ENCODE results near the gene NINJ1. TPM values are rescaled to one million over a fixed set of nuclear protein-coding genes. Genes with fewer than 3 reads are reported as not detected.
A peak's percentile ranks its signal among the peaks of the same experiment; 100 is the strongest.

NINJ1 gene
- total RNA-seq, 2 experiments from 2014 or later = 29.5 to 29.9 TPM

GRCh38 chr9:93170571-93170970, 36.5 kb upstream of the NINJ1 start:
- no peaks in the 10 kb centered on the region for H3K36me3 Mint-ChIP-seq (ENCODE audit: low read depth)
- CTCF ChIA-PET = interaction anchor here (1.1 to 1.5 kb wide), 2 partner anchors 10 to 24 kb away, joined by 3 read pairs; no protein-coding TSS in a partner anchor
- H3K27me3 Mint-ChIP-seq = peaks cover 2% of the 10 kb centered on the region
- H3K4me1 Mint-ChIP-seq = peaks cover 1% of the 10 kb centered on the region
- POLR2A ChIA-PET = no interaction called here
- no peaks in the 10 kb centered on the region for H3K9me3 Mint-ChIP-seq
- DNase-seq = no peak
- H3K4me3 Mint-ChIP-seq = no peak overlapping the region
- H3K27ac Mint-ChIP-seq = no peak overlapping the region

GRCh38 chr9:93169444-93169843, 35.4 kb upstream of the NINJ1 start:
- Mint-ChIP-seq H3K9me3 (no peaks in the 10 kb centered on the region), H3K27ac (no peak overlapping the region), H3K4me1 (peaks cover 1% of the 10 kb centered on the region), H3K4me3 (no peak overlapping the region), H3K36me3 (ENCODE audit: low read depth) (no peaks in the 10 kb centered on the region), H3K27me3 (peaks cover 2% of the 10 kb centered on the region)
- ChIA-PET CTCF (interaction anchor here (0.8 to 1.5 kb wide), 3 partner anchors 9 to 25 kb away, joined by 3 read pairs; no protein-coding TSS in a partner anchor), POLR2A (no interaction called here)
- DNase-seq = no peak

- Mint-ChIP-seq H3K9me3 (no peaks in the 10 kb centered on the region), H3K36me3 (ENCODE audit: low read depth) (no peaks in the 10 kb centered on the region), H3K4me1 (peaks cover 1% of the 10 kb centered on the region), H3K4me3 (no peak overlapping the region), H3K27ac (no peak overlapping the region), H3K27me3 (no peaks in the 10 kb centered on the region)
- no peak for DNase-seq
- ChIA-PET POLR2A (no interaction called here), CTCF (interaction anchor here (0.6 kb wide), 1 partner anchor 16 kb away, joined by 3 read pairs; no protein-coding TSS in a partner anchor)
Observed at GRCh38 chr9:93168581-93168980, 34.5 kb upstream of the NINJ1 start.

- H3K4me3 Mint-ChIP-seq = no peak overlapping the region
- no peak overlapping the region for H3K27ac Mint-ChIP-seq
- POLR2A ChIA-PET = no interaction called here
- no peak for DNase-seq
- peaks cover 1% of the 10 kb centered on the region for H3K4me1 Mint-ChIP-seq
- no peaks in the 10 kb centered on the region for H3K27me3 Mint-ChIP-seq
- no peaks in the 10 kb centered on the region for H3K9me3 Mint-ChIP-seq
- H3K36me3 Mint-ChIP-seq (ENCODE audit: low read depth) = no peaks in the 10 kb centered on the region
- CTCF ChIA-PET = interaction anchor here (0.6 to 1.3 kb wide), 2 partner anchors 15 kb away, joined by 3 read pairs; no protein-coding TSS in a partner anchor
Observed at GRCh38 chr9:93167838-93168237, 33.8 kb upstream of the NINJ1 start.

- H3K27me3 Mint-ChIP-seq = no peaks in the 10 kb centered on the region
- DNase-seq = no peak
Observed at GRCh38 chr9:93167185-93167584, 33.1 kb upstream of the NINJ1 start.

GRCh38 chr9:93166699-93167098, 32.6 kb upstream of the NINJ1 start:
- ChIA-PET CTCF (interaction anchor here (1.3 kb wide), 1 partner anchor 16 kb away, joined by 3 read pairs; no protein-coding TSS in a partner anchor), POLR2A (no interaction called here)
- Mint-ChIP-seq H3K4me3 (no peak overlapping the region), H3K9me3 (no peaks in the 10 kb centered on the region), H3K4me1 (peaks cover 1% of the 10 kb centered on the region), H3K27ac (no peak overlapping the region), H3K36me3 (ENCODE audit: low read depth) (no peaks in the 10 kb centered on the region), H3K27me3 (no peaks in the 10 kb centered on the region)
- no peak for DNase-seq

More at GRCh38 chr9:93167185-93167584, 33.1 kb upstream of the NINJ1 start:
- ChIA-PET CTCF (interaction anchor here (1.3 kb wide), 1 partner anchor 15 kb away, joined by 3 read pairs; no protein-coding TSS in a partner anchor), POLR2A (no interaction called here)
- Mint-ChIP-seq H3K4me3 (no peak overlapping the region), H3K9me3 (no peaks in the 10 kb centered on the region), H3K36me3 (ENCODE audit: low read depth) (no peaks in the 10 kb centered on the region), H3K4me1 (peaks cover 1% of the 10 kb centered on the region), H3K27ac (no peak overlapping the region)

- ChIA-PET POLR2A (no interaction called here), CTCF (interaction anchor here (0.7 to 1.1 kb wide), 3 partner anchors 13 to 26 kb away, joined by 3 to 4 read pairs (median 3); no protein-coding TSS in a partner anchor)
- H3K4me3 Mint-ChIP-seq = no peak overlapping the region
- no peaks in the 10 kb centered on the region for H3K36me3 Mint-ChIP-seq (ENCODE audit: low read depth)
- peaks cover 6% of the 10 kb centered on the region for H3K4me1 Mint-ChIP-seq
- H3K27me3 Mint-ChIP-seq = no peaks in the 10 kb centered on the region
- no peak for DNase-seq
- H3K27ac Mint-ChIP-seq = no peak overlapping the region
- no peaks in the 10 kb centered on the region for H3K9me3 Mint-ChIP-seq
Observed at GRCh38 chr9:93164085-93164484, 30.0 kb upstream of the NINJ1 start.

GRCh38 chr9:93161786-93162562, 27.9 kb upstream of the NINJ1 start:
- no peaks in the 10 kb centered on the region for H3K27me3 Mint-ChIP-seq
- no peaks in the 10 kb centered on the region for H3K36me3 Mint-ChIP-seq (ENCODE audit: low read depth)
- H3K4me1 Mint-ChIP-seq = peaks cover 6% of the 10 kb centered on the region
- no peaks in the 10 kb centered on the region for H3K9me3 Mint-ChIP-seq
- H3K4me3 Mint-ChIP-seq = no peak overlapping the region
- ChIA-PET CTCF (interaction anchor here (0.5 to 0.9 kb wide), 4 partner anchors 72 to 498 kb away, joined by 3 to 6 read pairs (median 4); no protein-coding TSS in a partner anchor), POLR2A (no interaction called here)
- no peak overlapping the region for H3K27ac Mint-ChIP-seq
- DNase-seq = no peak

GRCh38 chr9:93159601-93160471, 25.8 kb upstream of the NINJ1 start:
- Mint-ChIP-seq H3K27ac (no peak overlapping the region), H3K4me1 (peaks cover 23% of the 10 kb centered on the region), H3K27me3 (no peaks in the 10 kb centered on the region), H3K9me3 (peaks cover 5% of the 10 kb centered on the region), H3K4me3 (no peak overlapping the region), H3K36me3 (ENCODE audit: low read depth) (no peaks in the 10 kb centered on the region)
- POLR2A ChIA-PET = no interaction called here
- CTCF ChIA-PET = interaction anchor here (1.1 kb wide), 1 partner anchor 10 kb away, joined by 3 read pairs; no protein-coding TSS in a partner anchor
- DNase-seq = peak; percentile 69

- peaks cover 28% of the 10 kb centered on the region for H3K4me1 Mint-ChIP-seq
- H3K9me3 Mint-ChIP-seq = peaks cover 5% of the 10 kb centered on the region
- H3K27me3 Mint-ChIP-seq = no peaks in the 10 kb centered on the region
- ChIA-PET CTCF (interaction anchor here (1.1 kb wide), 3 partner anchors 20 to 48 kb away, joined by 3 to 4 read pairs (median 3); partner anchors contain the start of gene NINJ1), POLR2A (no interaction called here)
- no peaks in the 10 kb centered on the region for H3K36me3 Mint-ChIP-seq (ENCODE audit: low read depth)
- no peak overlapping the region for H3K4me3 Mint-ChIP-seq
- H3K27ac Mint-ChIP-seq = peak overlapping the region; percentile 41
- DNase-seq = peak; percentile 42
Observed at GRCh38 chr9:93156475-93157008, 22.5 kb upstream of the NINJ1 start.

GRCh38 chr9:93155716-93156474, 21.8 kb upstream of the NINJ1 start:
- H3K9me3 Mint-ChIP-seq = peaks cover 5% of the 10 kb centered on the region
- no peak for DNase-seq
- H3K4me3 Mint-ChIP-seq = no peak overlapping the region
- H3K27ac Mint-ChIP-seq = peak overlapping the region; percentile 60
- CTCF ChIA-PET = interaction anchor here (1.1 kb wide), 3 partner anchors 19 to 47 kb away, joined by 3 to 4 read pairs (median 3); partner anchors contain the start of gene NINJ1
- no peaks in the 10 kb centered on the region for H3K27me3 Mint-ChIP-seq
- no peaks in the 10 kb centered on the region for H3K36me3 Mint-ChIP-seq (ENCODE audit: low read depth)
- peaks cover 28% of the 10 kb centered on the region for H3K4me1 Mint-ChIP-seq
- POLR2A ChIA-PET = no interaction called here

Measured in activated CD4-positive, alpha-beta T cell treated with anti-CD3 and anti-CD28 coated beads, Interleukin-2, amount 10 ng/mL, durations not matched to agents 7 days and 5 days (primary cell).